Vagina (tissue), 2 donors: ENCODE data around the gene PSKH1.

Experiments
- POLR2A ChIP-seq, 2 donors: fragments of 450-650 bp; IDR thresholded peaks; one replicate each; pipeline ENCODE4 v1.6.1; 2017; ENCODE audit warnings: antibody characterized with exemption in 2 of 2, mild to moderate bottlenecking in 2 of 2, moderate library complexity in 2 of 2
- TF ChIP-seq, protein P1 (sequence below), 3 experiments: fragments of 450-650 bp in 2 of 3; fragments of 200-600 bp in 1 of 3; sonication (generic) in 1 of 3; IDR thresholded peaks; one replicate each; pipeline ENCODE4 v1.5.1; 2017 to 2019; ENCODE audit warnings: antibody characterized with exemption in 3 of 3, mild to moderate bottlenecking in 2 of 3, moderate library complexity in 2 of 3

DNA sequence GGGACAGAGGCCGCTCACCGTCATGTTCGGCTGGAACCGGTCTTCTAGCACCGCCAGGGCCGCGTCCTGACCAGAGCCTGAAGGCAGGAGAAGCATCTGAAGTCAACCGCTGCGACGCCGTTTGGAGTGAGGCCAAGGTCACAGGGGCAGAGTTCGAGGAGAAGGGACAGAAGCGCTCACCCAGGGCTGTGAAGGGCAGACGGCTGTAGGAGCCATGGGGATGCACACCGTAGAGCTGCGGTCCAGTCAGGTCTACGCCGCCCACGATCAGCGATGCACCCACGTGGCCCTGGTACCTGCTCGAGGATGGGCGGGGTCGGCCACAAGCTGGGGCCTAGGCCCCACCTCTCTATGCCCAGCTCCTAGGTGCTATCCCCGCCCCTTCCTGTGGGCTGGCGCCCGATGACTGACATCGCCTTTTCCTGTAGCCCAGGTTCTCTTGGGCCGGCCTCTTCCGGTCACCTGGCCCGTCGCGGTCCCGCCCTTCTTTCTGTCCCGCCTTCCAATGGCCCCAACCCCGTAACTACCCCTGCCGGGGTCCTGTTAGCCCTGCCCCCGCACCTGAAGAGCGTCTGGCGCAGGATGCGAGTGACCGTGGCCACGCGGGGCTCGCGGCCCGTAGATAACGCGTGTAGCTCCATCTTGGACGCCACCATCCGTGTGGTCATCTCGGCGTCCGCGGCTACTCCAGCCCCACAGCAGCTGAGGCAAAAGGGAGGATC is 42.5 kb downstream of the PSKH1 start:
- TF ChIP-seq, protein P1, sequence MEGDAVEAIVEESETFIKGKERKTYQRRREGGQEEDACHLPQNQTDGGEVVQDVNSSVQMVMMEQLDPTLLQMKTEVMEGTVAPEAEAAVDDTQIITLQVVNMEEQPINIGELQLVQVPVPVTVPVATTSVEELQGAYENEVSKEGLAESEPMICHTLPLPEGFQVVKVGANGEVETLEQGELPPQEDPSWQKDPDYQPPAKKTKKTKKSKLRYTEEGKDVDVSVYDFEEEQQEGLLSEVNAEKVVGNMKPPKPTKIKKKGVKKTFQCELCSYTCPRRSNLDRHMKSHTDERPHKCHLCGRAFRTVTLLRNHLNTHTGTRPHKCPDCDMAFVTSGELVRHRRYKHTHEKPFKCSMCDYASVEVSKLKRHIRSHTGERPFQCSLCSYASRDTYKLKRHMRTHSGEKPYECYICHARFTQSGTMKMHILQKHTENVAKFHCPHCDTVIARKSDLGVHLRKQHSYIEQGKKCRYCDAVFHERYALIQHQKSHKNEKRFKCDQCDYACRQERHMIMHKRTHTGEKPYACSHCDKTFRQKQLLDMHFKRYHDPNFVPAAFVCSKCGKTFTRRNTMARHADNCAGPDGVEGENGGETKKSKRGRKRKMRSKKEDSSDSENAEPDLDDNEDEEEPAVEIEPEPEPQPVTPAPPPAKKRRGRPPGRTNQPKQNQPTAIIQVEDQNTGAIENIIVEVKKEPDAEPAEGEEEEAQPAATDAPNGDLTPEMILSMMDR (IDR thresholded peaks at IDR 0.05) = no peak
- peak in 1 of 2 donors; percentile 55 for TF ChIP-seq POLR2A (IDR thresholded peaks at IDR 0.05)
